GM18526 (cell line): ENCODE measurements around the gene CCDC15.

Source experiments
- POLR2A ChIP-seq: IDR thresholded peaks from 3 replicates; pipeline ENCODE4 v1.6.1; 2011; ENCODE audit not compliant: insufficient read length; ENCODE audit errors: extremely low read depth

The CCDC15 gene

DNA sequence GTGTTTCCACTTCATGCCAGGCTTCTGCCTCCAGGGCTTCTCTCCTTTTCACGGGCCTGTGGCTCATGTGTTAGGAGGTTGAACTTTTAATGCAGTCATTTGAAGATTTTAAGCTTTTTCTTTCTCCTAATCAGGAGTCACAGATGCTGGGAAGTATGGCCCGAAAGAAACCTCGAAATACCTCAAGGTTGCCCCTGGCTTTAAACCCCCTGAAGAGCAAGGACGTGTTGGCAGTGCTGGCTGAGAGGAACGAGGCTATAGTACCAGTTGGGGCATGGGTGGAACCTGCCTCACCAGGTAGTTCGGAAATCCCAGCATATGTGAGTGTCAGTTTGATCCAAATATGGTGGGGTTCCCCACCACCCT, 571 bp downstream of the CCDC15 start:
- no peak for TF ChIP-seq POLR2A

DNA sequence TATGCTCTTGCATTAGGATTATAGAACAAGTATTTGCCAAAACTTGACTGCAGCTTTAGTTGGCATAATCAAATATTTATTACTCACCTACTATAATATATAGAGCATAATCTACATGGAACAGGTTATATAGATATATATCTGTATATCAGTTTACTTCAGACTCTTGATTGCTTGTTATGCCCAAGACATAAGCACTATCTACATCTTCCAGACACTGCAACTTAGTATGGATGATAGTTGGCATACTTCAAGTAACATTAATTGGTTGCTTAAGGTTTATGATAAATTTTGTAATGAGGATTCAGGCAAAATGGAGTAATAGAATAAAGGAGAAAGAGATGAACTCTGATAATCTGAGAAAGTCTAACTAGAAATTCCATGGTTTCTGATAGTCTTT, 1.0 kb downstream of the CCDC15 start:
- TF ChIP-seq POLR2A = no peak

DNA sequence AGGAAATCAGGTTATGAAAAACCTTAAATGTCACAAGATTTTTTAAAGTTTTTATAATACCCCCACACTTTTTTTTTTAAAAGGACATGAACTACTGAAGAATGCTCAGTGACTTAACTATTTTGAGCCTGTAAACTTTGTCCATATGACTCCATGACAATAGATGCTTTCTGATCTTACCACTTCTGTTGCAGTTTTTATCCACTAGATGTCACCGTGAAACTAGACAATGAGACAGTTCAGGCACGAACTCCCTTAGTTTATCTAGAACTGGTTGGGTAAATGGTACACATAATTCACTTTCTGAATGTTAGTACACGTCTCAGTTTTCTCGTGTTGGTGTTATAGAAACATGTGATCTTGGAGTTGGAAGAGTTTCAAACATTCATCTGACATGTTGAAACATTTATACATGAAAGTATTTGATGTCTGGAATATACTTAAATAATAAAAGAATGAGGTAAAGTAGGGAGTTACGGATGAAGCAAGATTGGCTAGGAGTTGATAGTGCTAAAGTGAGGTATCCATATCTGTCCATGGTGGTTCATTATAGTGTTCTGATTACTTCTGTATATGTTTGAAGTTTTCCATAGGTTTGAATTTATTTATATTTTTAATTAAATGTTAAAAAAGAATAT, 8.1 kb downstream of the CCDC15 start:
- no peak for TF ChIP-seq POLR2A

DNA sequence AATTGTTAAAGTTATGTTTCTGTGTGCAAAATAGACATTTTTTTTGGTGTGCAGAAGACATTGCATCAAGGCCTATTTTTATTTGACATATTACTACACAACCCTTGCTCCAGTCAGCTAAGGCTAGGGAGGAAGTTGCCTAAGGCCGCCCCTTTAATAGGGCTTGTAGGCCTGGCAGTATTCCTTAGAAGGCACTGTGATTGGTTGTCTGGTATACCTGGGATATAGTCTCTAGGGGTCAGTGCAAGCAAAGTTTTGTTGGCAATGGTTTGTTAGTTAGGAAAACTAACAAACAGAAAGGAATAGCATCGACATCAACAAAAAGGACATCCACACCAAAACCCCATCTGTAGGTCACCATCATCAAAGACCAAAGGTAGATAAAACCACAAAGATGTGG, 16.9 kb downstream of the CCDC15 start:
- TF ChIP-seq POLR2A = no peak

DNA sequence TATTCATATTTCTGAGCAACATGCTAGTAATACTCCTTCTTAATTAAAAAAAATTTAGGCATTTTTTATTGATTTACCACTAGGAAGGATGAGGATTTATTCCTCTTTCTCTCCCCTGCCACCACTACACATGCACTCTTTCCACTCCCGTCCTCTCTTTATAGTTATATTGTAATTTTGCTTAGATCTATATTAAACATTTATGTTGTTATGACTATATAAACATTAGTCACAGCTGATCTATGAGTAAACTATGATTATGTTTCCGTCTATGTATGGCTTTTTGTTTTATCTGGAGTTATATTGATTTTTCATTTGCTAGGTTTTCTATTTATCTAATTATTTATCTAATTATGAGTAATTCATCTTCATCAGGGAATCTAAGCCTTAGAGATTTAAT, 17.8 kb downstream of the CCDC15 start:
- no peak for TF ChIP-seq POLR2A

DNA sequence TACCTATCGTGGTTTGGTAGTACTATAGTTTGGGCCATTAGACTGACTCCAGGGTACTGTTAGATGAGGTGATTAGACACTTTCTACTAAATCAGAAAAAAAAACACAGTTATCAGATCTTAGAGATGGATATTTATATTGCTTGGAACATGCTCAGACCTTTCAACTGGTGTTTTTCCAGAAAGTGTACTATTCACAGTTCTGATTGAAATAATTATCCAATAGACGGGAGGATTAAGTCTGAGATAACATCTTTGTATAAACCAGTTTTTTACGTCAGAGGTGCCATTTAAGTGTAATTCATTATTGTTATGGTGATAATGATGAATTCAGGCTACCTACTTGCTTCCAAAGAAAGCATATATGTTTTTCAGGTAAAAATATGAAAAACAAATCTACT, 22.5 kb downstream of the CCDC15 start:
- TF ChIP-seq POLR2A = no peak

DNA sequence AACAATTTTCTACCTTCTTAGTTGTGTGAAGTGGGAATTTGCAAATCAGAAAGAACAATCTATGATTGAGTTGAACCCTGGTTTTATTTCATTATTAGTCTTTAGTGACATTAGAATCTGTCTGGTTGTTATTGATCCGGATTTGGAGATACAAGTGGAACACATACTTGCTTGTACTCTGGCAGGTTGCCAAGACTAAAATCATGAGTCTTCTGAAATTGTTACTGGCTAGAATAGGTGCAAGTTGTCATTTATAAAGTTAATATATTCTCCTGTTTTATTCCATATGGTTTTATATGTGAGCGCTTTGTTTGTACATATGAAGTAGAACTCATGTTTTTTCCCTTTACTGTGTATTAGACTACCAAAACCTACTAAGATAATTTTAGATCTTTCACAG, 23.0 kb downstream of the CCDC15 start:
- TF ChIP-seq POLR2A = no peak

DNA sequence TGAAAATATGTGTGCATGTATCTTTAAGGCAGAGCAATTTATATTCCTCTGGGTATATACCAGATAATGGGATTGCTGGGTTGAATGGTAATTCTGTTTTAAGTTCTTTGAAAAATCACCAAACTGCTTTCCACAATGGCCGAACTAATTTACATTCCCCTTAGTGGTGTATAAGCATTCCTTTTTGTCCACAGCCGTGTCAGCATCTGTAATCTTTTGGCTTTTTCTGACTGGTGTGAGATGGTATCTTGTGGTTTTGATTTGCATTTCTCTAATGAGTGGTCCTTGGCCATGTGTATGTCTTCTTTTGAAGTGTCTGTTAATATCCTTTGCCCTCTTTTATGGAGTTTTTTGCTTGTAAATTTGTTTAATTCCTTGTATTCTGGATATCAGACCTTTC, 24.3 kb downstream of the CCDC15 start:
- no peak for TF ChIP-seq POLR2A

DNA sequence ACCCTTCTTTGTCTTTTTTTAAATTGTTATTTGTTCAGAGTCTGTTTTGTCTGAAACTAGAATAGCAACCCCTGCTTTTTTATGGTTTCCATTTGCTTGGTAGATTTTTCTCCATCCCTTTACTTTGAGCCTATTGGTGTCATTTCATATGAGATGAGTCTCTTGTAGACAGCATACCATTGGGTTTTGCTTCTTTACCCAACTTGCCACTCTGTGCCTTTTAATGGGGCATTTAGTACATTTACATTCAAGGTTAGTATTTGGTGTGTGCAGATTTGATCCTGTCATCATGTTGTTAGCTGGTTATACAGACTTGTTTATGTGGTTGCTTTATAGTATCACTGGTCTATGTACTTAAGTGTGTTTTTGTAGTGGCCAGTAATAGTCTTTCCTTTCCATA, 28.0 kb downstream of the CCDC15 start:
- no peak for TF ChIP-seq POLR2A

DNA sequence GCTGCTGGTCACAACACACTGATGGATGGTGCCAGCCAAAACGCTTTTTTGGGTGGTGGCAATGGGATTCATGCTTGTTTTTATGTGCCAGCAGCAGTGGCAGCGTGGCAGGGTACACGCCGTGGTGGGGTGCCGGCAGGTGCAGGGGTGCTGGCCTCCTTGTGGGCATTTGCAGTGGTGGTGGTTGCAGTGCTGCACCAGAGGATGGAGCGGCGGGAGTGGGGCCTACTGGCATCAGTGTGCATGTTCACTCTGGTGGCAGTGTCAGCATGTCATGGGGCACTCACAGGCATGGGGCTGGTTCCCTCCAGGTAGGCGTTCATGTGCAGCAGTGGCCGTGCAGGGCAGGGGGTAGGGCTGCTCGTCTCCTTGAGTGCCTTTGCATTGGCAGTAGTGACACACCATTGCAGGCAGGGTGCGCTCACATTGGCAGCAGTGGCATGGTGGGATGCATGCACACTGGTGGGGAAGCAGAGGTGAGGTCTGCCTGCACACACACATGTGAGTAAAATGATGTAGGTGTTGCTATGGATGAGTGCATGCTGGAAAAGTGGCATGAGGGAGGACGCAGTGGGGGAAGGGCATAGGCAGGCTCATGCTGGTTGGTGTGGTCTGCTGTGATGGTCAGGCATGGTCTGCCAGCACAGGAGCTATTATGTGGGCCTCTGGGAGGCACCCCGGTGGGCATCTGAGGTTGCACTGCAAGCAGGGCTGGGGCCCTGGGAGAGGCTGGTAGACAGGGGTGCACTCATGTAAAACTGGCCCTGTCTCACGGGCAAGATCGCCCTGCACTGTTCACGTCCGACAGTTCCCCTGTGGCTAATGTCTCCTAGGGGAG, 29.9 kb downstream of the CCDC15 start:
- TF ChIP-seq POLR2A = no peak

DNA sequence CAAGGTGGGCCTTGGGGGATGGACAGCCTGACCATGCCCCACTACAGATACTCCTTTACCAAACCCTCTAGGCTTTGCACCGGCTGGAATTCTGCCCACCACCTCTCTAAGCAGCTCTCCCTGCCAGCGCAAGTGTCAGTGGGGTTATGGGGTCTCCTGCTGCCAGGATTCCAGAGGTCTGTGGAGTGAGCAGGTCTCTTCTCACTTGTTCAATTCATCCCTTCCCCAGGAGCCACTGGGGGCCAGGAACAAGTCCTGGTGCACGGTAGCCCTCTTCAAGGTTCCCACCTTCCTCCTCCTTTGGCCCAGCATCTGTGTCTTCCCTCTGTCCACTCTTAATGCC, 30.5 kb downstream of the CCDC15 start:
- TF ChIP-seq POLR2A = no peak

DNA sequence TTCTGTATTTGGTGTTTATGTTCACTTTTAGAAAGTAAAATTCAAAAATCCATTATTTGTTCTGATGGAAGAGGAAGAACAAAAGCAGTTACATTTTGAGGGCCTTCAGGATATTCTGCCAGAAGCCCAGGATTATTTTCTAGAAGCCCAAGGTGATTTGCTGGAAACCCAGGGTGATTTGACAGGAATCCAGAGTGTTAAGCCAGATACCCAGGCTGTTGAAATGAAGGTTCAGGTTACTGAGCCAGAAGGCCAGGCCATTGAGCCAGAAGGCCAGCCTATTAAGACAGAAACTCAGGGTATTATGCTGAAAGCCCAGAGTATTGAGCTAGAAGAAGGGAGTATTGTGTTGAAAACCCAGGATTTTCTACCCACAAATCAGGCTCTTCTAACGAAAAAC, 33.1 kb downstream of the CCDC15 start:
- TF ChIP-seq POLR2A = no peak

DNA sequence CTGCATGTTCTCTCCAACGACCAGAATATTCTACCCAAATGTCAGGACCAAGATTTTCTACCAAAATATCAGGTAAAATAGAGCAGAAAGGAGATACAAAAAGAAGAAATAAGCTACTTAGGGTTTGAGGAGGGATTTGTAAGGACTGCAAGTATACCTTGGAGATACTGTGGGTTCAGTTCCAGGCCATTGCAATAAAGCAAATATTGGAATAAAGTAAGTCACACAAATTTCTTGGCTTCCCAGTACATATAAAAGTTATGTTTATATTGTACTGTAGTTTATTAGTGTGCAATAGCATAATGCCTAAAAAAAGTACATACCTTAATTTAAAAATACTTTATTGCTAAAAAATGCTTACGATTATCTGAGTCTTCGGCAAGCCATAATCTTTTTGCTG, 34.1 kb downstream of the CCDC15 start:
- TF ChIP-seq POLR2A = no peak

DNA sequence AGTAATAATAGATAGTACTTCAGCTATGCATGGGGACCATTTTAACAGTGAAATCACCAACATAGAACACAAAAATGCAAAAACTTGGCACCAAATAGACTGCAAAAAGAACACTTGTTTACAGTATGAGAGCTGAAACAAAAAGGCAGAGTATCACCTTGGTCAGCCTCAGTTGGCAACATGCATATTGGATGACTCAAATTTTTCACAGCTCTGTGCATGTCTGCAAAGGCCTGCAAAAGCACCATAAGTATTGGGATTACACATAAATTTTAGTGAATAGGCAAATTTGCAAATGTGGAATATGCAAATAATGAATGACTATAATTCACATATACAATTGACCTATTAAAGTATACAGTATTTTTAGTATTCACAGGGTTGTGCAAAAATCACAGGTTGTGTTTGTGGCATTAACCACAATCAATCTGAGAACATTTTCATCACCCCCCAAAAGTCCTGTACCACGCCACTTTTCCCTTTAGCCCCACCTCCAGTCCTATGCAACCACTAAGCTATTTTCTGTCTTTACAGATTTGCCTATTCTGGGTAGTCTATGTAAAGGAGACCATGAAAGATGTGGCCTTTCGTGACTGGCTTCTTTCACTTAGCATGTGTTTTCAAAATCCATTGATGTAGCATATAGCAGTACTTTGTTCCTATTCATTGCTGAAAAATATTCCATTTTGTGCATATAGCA, 47.2 kb downstream of the CCDC15 start:
- no peak for TF ChIP-seq POLR2A

DNA sequence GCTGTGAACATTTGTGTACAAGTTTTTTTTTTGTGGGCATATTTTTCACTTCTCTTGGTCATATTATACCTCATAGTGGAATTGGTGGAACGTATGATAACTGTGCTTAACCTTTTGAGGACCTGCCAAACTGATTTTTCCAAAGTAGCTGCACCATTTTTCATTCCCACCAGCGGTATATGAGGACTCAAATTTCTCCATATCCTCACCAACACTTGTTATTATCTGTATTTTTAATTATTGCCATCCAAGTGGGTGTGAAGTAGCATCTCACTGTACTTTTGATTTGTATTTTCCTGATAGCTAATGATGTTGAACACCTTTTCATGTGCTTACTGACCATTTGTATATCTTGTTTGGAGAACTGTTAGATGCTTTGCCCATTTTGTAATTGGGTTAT, 47.8 kb downstream of the CCDC15 start:
- no peak for TF ChIP-seq POLR2A

DNA sequence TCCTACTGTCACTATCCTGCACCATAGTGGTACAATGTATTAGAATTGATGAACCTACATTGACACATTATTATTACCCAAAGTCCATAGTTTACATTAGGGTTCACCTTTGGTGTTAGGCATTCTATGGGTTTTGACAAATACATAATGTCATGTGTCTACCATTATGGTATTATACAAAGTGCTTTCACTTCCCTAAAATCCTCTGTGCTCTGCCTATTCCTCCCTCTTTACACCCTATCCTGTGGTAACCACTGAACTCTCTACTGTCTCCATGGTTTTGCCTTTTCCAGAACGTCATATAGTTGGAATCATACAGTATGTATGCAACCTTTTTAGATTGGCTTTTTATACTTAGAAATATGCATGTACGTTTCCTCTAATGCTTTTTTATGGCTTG, 51.5 kb downstream of the CCDC15 start:
- TF ChIP-seq POLR2A = no peak
